Activated CD8-positive, alpha-beta T cell treated with anti-CD3 and anti-CD28 coated beads, Interleukin-2, amount 10 ng/mL, durations not matched to agents 7 days and 5 days (primary cell): ENCODE data around the gene HEMK1. TPM values are rescaled to one million over a fixed set of nuclear protein-coding genes. Genes with fewer than 3 reads are reported as not detected.

Source experiments
- ATAC-seq: fragments of 150-1000 bp; cut with Tn5 transposase; one replicate; pipeline ENCODE4 v1.10.0; 2021; ENCODE audit warnings: moderate library complexity
- CTCF ChIA-PET: fragments of 350-600 bp; sonication (Branson Sonifier 250); formaldehyde crosslinking; loops from one replicate; lab custom pipeline; 2021; ENCODE audit warnings: antibody characterized with exemption; lab: Charles Lee
- POLR2A ChIA-PET: fragments of 350-600 bp; sonication (Branson Sonifier 250); formaldehyde crosslinking; loops from one replicate; lab custom pipeline; 2021; ENCODE audit warnings: antibody characterized with exemption; lab: Charles Lee
- DNase-seq: peaks from one replicate; pipeline ENCODE4 v3.0.0-alpha.2; 2020
- H3K27ac Mint-ChIP-seq: one replicate; pipeline ENCODE4 v1.8.0; 2021; ENCODE audit warnings: mild to moderate bottlenecking, mixed read lengths
- H3K27me3 Mint-ChIP-seq: one replicate; pipeline ENCODE4 v1.8.0; 2021; ENCODE audit warnings: low read depth, mixed read lengths
- H3K36me3 Mint-ChIP-seq: one replicate; pipeline ENCODE4 v1.8.0; 2021; ENCODE audit warnings: low read depth, mixed read lengths
- H3K4me1 Mint-ChIP-seq: one replicate; pipeline ENCODE4 v1.8.0; 2021; ENCODE audit warnings: low read depth, mixed read lengths
- H3K4me3 Mint-ChIP-seq: one replicate; pipeline ENCODE4 v1.8.0; 2021; ENCODE audit warnings: mild to moderate bottlenecking, mixed read lengths
- H3K9me3 Mint-ChIP-seq: one replicate; pipeline ENCODE4 v1.8.0; 2022; ENCODE audit warnings: mixed read lengths; ENCODE audit not compliant: insufficient read depth
- total RNA-seq, 2 experiments: library from RNA; stranded (reverse); gene quantifications; one replicate each; pipeline ENCODE4 v1.2.3, GENCODE V29; 2021

HEMK1 gene
- total RNA-seq, 2 experiments from 2014 or later: 83.3 to 86.0 TPM

- CTCF ChIA-PET: interaction anchor here (0.9 to 29.5 kb wide), 8 partner anchors 10 to 354 kb away, joined by 3 to 1321 read pairs (median 8); partner anchors contain the start of genes C3orf18, CISH and HEMK1
- H3K27me3 Mint-ChIP-seq: no peaks in the 10 kb centered on the region
- H3K27ac Mint-ChIP-seq: peak overlapping the region; percentile 97
Observed at GRCh38 chr3:50600841-50601591, 31.7 kb downstream of the HEMK1 start.

GRCh38 chr3:50602595-50603191, 33.4 kb downstream of the HEMK1 start:
- no peak for ATAC-seq
- peak overlapping the region; percentile 94 for H3K4me3 Mint-ChIP-seq
- H3K36me3 Mint-ChIP-seq: peaks cover 90% of the 10 kb centered on the region

More at GRCh38 chr3:50600841-50601591, 31.7 kb downstream of the HEMK1 start:
- H3K9me3 Mint-ChIP-seq: no peaks in the 10 kb centered on the region
- peaks cover 76% of the 10 kb centered on the region for H3K36me3 Mint-ChIP-seq
- POLR2A ChIA-PET: interaction anchor here (0.6 to 22.1 kb wide), 9 partner anchors 11 to 260 kb away, joined by 3 to 1664 read pairs (median 6); partner anchors contain the start of genes C3orf18, CISH, HEMK1 and MAPKAPK3
- DNase-seq (peak; percentile 91), ATAC-seq (peak; percentile 61)
- H3K4me3 Mint-ChIP-seq: peak overlapping the region; percentile 94
- H3K4me1 Mint-ChIP-seq: peaks cover 89% of the 10 kb centered on the region

GRCh38 chr3:50603261-50604109, 34.2 kb downstream of the HEMK1 start:
- ChIA-PET POLR2A (interaction anchor here (10.9 to 22.1 kb wide), 3 partner anchors 11 to 31 kb away, joined by 398 to 1664 read pairs (median 970); partner anchors contain the start of genes C3orf18, CISH, HEMK1 and MAPKAPK3), CTCF (interaction anchor here (1.0 to 29.5 kb wide), 5 partner anchors 8 to 263 kb away, joined by 3 to 1321 read pairs (median 94); partner anchors contain the start of genes C3orf18, CISH, HEMK1 and RASSF1)
- Mint-ChIP-seq H3K4me3 (peak overlapping the region; percentile 94), H3K36me3 (peaks cover 91% of the 10 kb centered on the region), H3K27me3 (no peaks in the 10 kb centered on the region), H3K27ac (peak overlapping the region; percentile 97), H3K9me3 (no peaks in the 10 kb centered on the region), H3K4me1 (peaks cover 77% of the 10 kb centered on the region)
- ATAC-seq: no peak
- DNase-seq: no peak

More at GRCh38 chr3:50602595-50603191, 33.4 kb downstream of the HEMK1 start:
- peaks cover 85% of the 10 kb centered on the region for H3K4me1 Mint-ChIP-seq
- ChIA-PET POLR2A (interaction anchor here (0.6 to 22.1 kb wide), 5 partner anchors 12 to 262 kb away, joined by 3 to 1664 read pairs (median 398); partner anchors contain the start of genes C3orf18, CISH, HEMK1 and MAPKAPK3), CTCF (interaction anchor here (1.0 to 29.5 kb wide), 8 partner anchors 9 to 356 kb away, joined by 3 to 1321 read pairs (median 10); partner anchors contain the start of genes C3orf18, CISH, HEMK1 and RASSF1)
- no peak for DNase-seq
- H3K27ac Mint-ChIP-seq: peak overlapping the region; percentile 97
- no peaks in the 10 kb centered on the region for H3K9me3 Mint-ChIP-seq
- H3K27me3 Mint-ChIP-seq: no peaks in the 10 kb centered on the region

DNA sequence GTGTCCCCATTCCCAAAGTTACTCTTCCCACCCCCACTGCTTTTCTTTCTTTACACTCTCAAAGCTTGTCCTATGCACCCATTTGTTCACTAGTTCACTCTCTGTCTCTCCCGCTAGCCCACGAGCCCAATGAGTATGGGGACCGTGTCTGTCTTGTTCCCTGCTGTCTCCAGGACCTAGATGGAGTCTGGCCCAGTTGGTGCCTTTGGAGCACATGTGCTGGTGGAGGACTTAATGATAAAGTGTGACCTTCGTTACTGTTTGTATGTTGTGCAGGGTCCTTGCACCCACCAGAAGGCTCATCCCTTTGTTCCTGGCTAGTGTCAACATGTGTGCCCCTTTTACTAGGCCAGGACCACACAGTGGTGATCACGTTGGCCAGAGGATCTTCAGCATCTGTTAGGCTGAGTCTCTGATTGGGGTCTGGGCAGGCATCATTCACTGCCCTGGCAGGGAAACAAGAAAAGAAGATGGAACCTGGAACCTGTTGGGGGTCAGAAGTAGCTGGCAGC, 34.8 kb downstream of the HEMK1 start:
- ChIA-PET CTCF (interaction anchor here (1.0 to 29.5 kb wide), 5 partner anchors 9 to 785 kb away, joined by 3 to 1321 read pairs (median 5); partner anchors contain the start of genes C3orf18 and HEMK1), POLR2A (interaction anchor here (0.8 to 22.1 kb wide), 4 partner anchors 10 to 263 kb away, joined by 3 to 1664 read pairs (median 684); partner anchors contain the start of genes C3orf18, CISH, HEMK1 and MAPKAPK3)
- no peaks in the 10 kb centered on the region for H3K9me3 Mint-ChIP-seq
- H3K27me3 Mint-ChIP-seq: no peaks in the 10 kb centered on the region
- H3K27ac Mint-ChIP-seq: peak overlapping the region; percentile 97
- peaks cover 92% of the 10 kb centered on the region for H3K36me3 Mint-ChIP-seq
- ATAC-seq: no peak
- H3K4me3 Mint-ChIP-seq: peak overlapping the region; percentile 94
- DNase-seq: no peak
- H3K4me1 Mint-ChIP-seq: peaks cover 70% of the 10 kb centered on the region

GRCh38 chr3:50604628-50605588, 35.6 kb downstream of the HEMK1 start:
- no peak for ATAC-seq
- H3K4me1 Mint-ChIP-seq: peaks cover 63% of the 10 kb centered on the region
- peak overlapping the region; percentile 97 for H3K27ac Mint-ChIP-seq
- ChIA-PET CTCF (interaction anchor here (1.0 to 29.5 kb wide), 6 partner anchors 9 to 784 kb away, joined by 3 to 1321 read pairs (median 10); partner anchors contain the start of genes C3orf18, HEMK1 and MAPKAPK3), POLR2A (interaction anchor here (0.8 to 22.1 kb wide), 5 partner anchors 9 to 264 kb away, joined by 3 to 1664 read pairs (median 398); partner anchors contain the start of genes C3orf18, CISH, HEMK1 and MAPKAPK3)
- H3K9me3 Mint-ChIP-seq: no peaks in the 10 kb centered on the region
- no peak for DNase-seq
- no peaks in the 10 kb centered on the region for H3K27me3 Mint-ChIP-seq
- peaks cover 92% of the 10 kb centered on the region for H3K36me3 Mint-ChIP-seq
- H3K4me3 Mint-ChIP-seq: peak overlapping the region; percentile 94

- POLR2A ChIA-PET: interaction anchor here (1.1 to 22.1 kb wide), 8 partner anchors 8 to 306 kb away, joined by 3 to 1664 read pairs (median 6); partner anchors contain the start of genes C3orf18, CISH, HEMK1 and HYAL3
- Mint-ChIP-seq H3K27me3 (no peaks in the 10 kb centered on the region), H3K36me3 (peaks cover 96% of the 10 kb centered on the region), H3K4me3 (peak overlapping the region; percentile 94), H3K27ac (peak overlapping the region; percentile 97), H3K9me3 (no peaks in the 10 kb centered on the region), H3K4me1 (peaks cover 53% of the 10 kb centered on the region)
- no peak for DNase-seq
- CTCF ChIA-PET: interaction anchor here (3.3 to 29.5 kb wide), 3 partner anchors 10 to 34 kb away, joined by 14 to 1321 read pairs (median 535); partner anchors contain the start of genes C3orf18, HEMK1 and MAPKAPK3
- ATAC-seq: no peak
Observed at GRCh38 chr3:50605901-50606326, 36.6 kb downstream of the HEMK1 start.

DNA sequence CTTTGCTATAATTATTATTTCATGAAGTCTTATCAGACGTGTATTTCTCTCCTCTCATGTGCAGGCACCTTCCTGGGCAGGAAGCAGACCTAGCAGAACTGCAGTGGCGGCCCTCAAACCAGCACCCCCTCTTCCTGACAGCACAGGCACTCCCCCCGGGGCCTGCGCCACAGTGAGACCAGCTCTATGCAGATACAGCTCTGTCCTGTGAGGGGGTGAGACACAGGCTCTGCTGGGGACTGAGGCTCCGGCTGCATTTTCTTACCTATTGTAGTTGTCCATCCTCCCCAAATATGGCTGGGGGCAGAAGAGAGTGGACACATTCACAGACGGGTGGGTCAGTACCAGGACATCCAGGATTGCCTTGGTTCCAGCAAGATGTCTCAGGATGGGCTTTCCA, 37.3 kb downstream of the HEMK1 start:
- POLR2A ChIA-PET: interaction anchor here (1.1 to 22.1 kb wide), 9 partner anchors 8 to 307 kb away, joined by 3 to 1664 read pairs (median 7); partner anchors contain the start of genes C3orf18, CISH, HEMK1 and HYAL3
- ATAC-seq (no peak), DNase-seq (peak; percentile 72)
- Mint-ChIP-seq H3K9me3 (no peaks in the 10 kb centered on the region), H3K4me3 (peak overlapping the region; percentile 94), H3K36me3 (peaks cover 99% of the 10 kb centered on the region), H3K27ac (peak overlapping the region; percentile 97), H3K4me1 (peaks cover 46% of the 10 kb centered on the region), H3K27me3 (no peaks in the 10 kb centered on the region)
- CTCF ChIA-PET: interaction anchor here (0.6 to 29.5 kb wide), 4 partner anchors 9 to 34 kb away, joined by 3 to 1321 read pairs (median 274); partner anchors contain the start of genes C3orf18, HEMK1 and MAPKAPK3

DNA sequence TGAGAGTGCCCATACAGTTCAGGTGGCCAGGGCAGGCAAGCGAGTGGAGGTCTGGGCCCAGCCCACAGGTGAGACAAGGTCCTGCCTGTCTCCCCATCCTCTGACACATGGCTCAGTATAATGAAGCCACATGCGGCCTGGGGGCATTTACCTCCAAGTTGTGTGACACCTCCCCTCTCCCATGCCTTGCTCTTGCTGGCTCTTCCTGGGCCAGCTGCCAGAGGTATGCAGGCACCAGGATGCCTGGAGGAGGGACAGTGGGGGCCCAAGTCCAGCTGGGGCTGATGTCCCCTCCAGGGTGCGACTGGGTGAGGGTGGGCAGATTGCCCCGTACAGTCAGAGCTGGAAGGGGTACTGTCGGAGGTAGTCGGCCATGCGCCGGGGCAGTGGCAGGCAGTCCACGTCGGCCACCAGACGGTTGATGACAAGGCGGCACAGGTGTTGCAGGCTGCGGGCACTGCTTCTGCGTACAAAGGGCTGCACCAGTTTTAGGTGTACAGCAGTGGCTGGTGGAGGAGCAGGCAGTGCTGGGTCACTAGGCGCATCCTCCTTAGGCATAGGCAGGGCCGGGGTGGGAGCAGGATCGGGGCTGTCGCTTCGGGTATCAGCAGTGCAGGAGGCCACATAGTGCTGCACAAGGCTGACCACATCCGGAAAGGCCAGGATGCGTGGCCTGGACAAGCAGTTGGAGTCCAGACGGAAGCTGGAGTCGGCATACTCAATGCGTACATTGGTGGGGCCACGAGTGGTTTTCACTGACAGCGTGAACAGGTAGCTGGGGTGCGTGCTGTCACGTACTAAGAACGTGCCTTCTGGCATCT, 38.2 kb downstream of the HEMK1 start:
- Mint-ChIP-seq H3K4me3 (peak overlapping the region; percentile 94), H3K27me3 (no peaks in the 10 kb centered on the region), H3K9me3 (no peaks in the 10 kb centered on the region), H3K36me3 (peaks cover 98% of the 10 kb centered on the region), H3K4me1 (peaks cover 37% of the 10 kb centered on the region), H3K27ac (peak overlapping the region; percentile 97)
- ChIA-PET CTCF (interaction anchor here (0.6 to 29.5 kb wide), 5 partner anchors 8 to 35 kb away, joined by 3 to 1321 read pairs (median 14); partner anchors contain the start of genes C3orf18, HEMK1 and MAPKAPK3), POLR2A (interaction anchor here (1.0 to 22.1 kb wide), 14 partner anchors 6 to 779 kb away, joined by 3 to 1664 read pairs (median 8); partner anchors contain the start of genes C3orf18, CISH, HEMK1 and MAPKAPK3)
- DNase-seq (peak; percentile 79), ATAC-seq (no peak)
